H1 (cell line): ENCODE measurements around the gene ISLR2. TPM values are rescaled to one million over a fixed set of nuclear protein-coding genes. Genes with fewer than 3 reads are reported as not detected.
A peak's percentile ranks its signal among the peaks of the same experiment; 100 is the strongest.

ENCODE experiments used
- CTCF ChIA-PET: fragments of 300-600 bp; sonication (Branson Sonifier 250); formaldehyde crosslinking; loops from one replicate; lab custom pipeline; 2021; ENCODE audit not compliant: partially characterized antibody; lab: Charles Lee
- POLR2A ChIA-PET: fragments of 300-600 bp; sonication (Branson Sonifier 250); formaldehyde crosslinking; loops from one replicate; lab custom pipeline; 2021; ENCODE audit warnings: inconsistent platforms; ENCODE audit not compliant: partially characterized antibody; lab: Charles Lee
- DNase-seq, 2 experiments: peaks; one replicate each; pipeline versions ENCODE4 v3.0.0 to v3.0.0-alpha.2; 2010 to 2022; ENCODE audit warnings: low spot score in 2 of 2, low read depth in 1 of 2, mixed read lengths in 1 of 2
- FAIRE-seq: peaks from 2 replicates; lab custom pipeline; 2011; peaks lifted over from hg19 to GRCh38; lab: Jason Lieb, UNC
- H2AFZ ChIP-seq: 2 replicates; pipeline ENCODE4 v1.8.1; 2012; ENCODE audit warnings: low read length, inconsistent platforms
- H2AK5ac ChIP-seq: 2 replicates; pipeline ENCODE4 v1.6.1; 2013; ENCODE audit warnings: low read depth, low read length
- H2BK120ac ChIP-seq: replicated peaks from 2 replicates; pipeline ENCODE3; 2013; ENCODE audit warnings: low read depth, low read length, inconsistent platforms
- H2BK12ac ChIP-seq: 2 replicates; pipeline ENCODE4 v1.6.1; 2013; ENCODE audit warnings: low read depth, low read length
- H2BK15ac ChIP-seq: 2 replicates; pipeline ENCODE4 v1.6.1; 2013; ENCODE audit warnings: low read length
- H2BK20ac ChIP-seq: 2 replicates; pipeline ENCODE4 v1.6.1; 2013; ENCODE audit warnings: low read length
- H2BK5ac ChIP-seq: 2 replicates; pipeline ENCODE4 v1.6.1; 2013; ENCODE audit warnings: low read depth, low read length
- H3K14ac ChIP-seq: 2 replicates; pipeline ENCODE4 v1.6.1; 2013; ENCODE audit warnings: inconsistent platforms; ENCODE audit not compliant: insufficient read length
- H3K18ac ChIP-seq: 2 replicates; pipeline ENCODE4 v1.6.1; 2013; ENCODE audit warnings: low read length; ENCODE audit errors: extremely low read depth
- H3K23ac ChIP-seq: 2 replicates; pipeline ENCODE4 v1.6.1; 2013; ENCODE audit warnings: inconsistent platforms; ENCODE audit not compliant: insufficient read length
- H3K23me2 ChIP-seq: 2 replicates; pipeline ENCODE4 v1.6.1; 2013; ENCODE audit warnings: low read depth, low read length
- H3K27ac ChIP-seq: 2 replicates; pipeline ENCODE4 v1.6.1; 2011; ENCODE audit warnings: low read depth, low read length, inconsistent platforms
- H3K27me3 ChIP-seq, 4 experiments: replicated peaks in 1 of 4; 1 replicate in 1 of 4; 2 replicates in 3 of 4; pipeline versions ENCODE4 v1.6.1 to v1.8.1; 2011 to 2013; ENCODE audit warnings: low read length in 3 of 4, mild to moderate bottlenecking in 3 of 4, inconsistent platforms in 2 of 4, mixed read lengths in 2 of 4, moderate library complexity in 1 of 4; ENCODE audit not compliant: control insufficient read depth in 3 of 4, insufficient read depth in 3 of 4; ENCODE audit errors: extremely low read depth in 1 of 4
- H3K36me3 ChIP-seq, 4 experiments: 2 replicates each; pipeline versions ENCODE4 v1.6.1 to v1.8.1; 2011 to 2013; ENCODE audit warnings: mild to moderate bottlenecking in 4 of 4, low read length in 3 of 4, moderate library complexity in 2 of 4, control low read depth in 1 of 4, inconsistent platforms in 1 of 4; ENCODE audit not compliant: insufficient read depth in 4 of 4, control insufficient read depth in 2 of 4
- H3K4ac ChIP-seq: replicated peaks from 2 replicates; pipeline ENCODE3; 2013; ENCODE audit warnings: low read length, low read depth, mixed read lengths, inconsistent platforms; ENCODE audit not compliant: insufficient read length
- H3K4me1 ChIP-seq, 4 experiments: replicated peaks in 1 of 4; 1 replicate in 1 of 4; 2 replicates in 3 of 4; pipeline versions ENCODE4 v1.6.1 to v1.8.1; 2011 to 2013; ENCODE audit warnings: low read length in 3 of 4, inconsistent platforms in 2 of 4, mixed read lengths in 1 of 4; ENCODE audit not compliant: insufficient read depth in 4 of 4, control insufficient read depth in 3 of 4
- H3K4me2 ChIP-seq, 2 experiments: 2 replicates each; pipeline versions ENCODE4 v1.6.1 to v1.8.1; 2011 to 2013; ENCODE audit warnings: low read depth in 2 of 2, low read length in 2 of 2, control low read depth in 1 of 2, inconsistent platforms in 1 of 2, mild to moderate bottlenecking in 1 of 2; ENCODE audit not compliant: insufficient read depth in 1 of 2
- H3K4me3 ChIP-seq, 4 experiments: fragments of 200-600, 300-600 bp in 1 of 4; sonication (generic), shearing (Covaris generic), sonication (Bioruptor Twin) in 1 of 4; 2 replicates each; pipeline versions ENCODE4 v1.5.1 to v1.8.1; 2011 to 2016; ENCODE audit warnings: low read length in 4 of 4, low read depth in 3 of 4, control low read depth in 2 of 4, inconsistent platforms in 2 of 4, mild to moderate bottlenecking in 2 of 4, mixed read lengths in 1 of 4, moderate library complexity in 1 of 4; ENCODE audit not compliant: insufficient read depth in 2 of 4; ENCODE audit errors: extremely low read depth in 1 of 4
- H3K56ac ChIP-seq: replicated peaks from 2 replicates; pipeline ENCODE3; 2013; ENCODE audit warnings: low read depth, mild to moderate bottlenecking, mixed read lengths, low read length, inconsistent platforms; ENCODE audit not compliant: insufficient read length
- H3K79me1 ChIP-seq: 2 replicates; pipeline ENCODE4 v1.6.1; 2013; ENCODE audit warnings: low read depth, low read length, control low read depth
- H3K79me2 ChIP-seq, 2 experiments: 2 replicates each; pipeline versions ENCODE4 v1.6.1 to v1.8.1; 2012 to 2013; ENCODE audit warnings: low read length in 2 of 2, mild to moderate bottlenecking in 2 of 2, inconsistent platforms in 1 of 2; ENCODE audit not compliant: insufficient read depth in 2 of 2, control insufficient read depth in 1 of 2
- H3K9ac ChIP-seq, 4 experiments: replicated peaks in 1 of 4; 1 replicate in 1 of 4; 2 replicates in 3 of 4; pipeline versions ENCODE4 v1.6.1 to v1.8.1; 2011 to 2013; ENCODE audit warnings: low read depth in 3 of 4, low read length in 3 of 4, control low read depth in 2 of 4, mild to moderate bottlenecking in 2 of 4, moderate library complexity in 2 of 4, inconsistent platforms in 1 of 4; ENCODE audit errors: extremely low read depth in 1 of 4
- H3K9me3 ChIP-seq, 2 experiments: 2 replicates each; pipeline versions ENCODE4 v1.6.1 to v1.8.1; 2012 to 2013; ENCODE audit warnings: mild to moderate bottlenecking in 2 of 2, moderate library complexity in 2 of 2, control low read depth in 1 of 2, inconsistent platforms in 1 of 2, low read depth in 1 of 2, low read length in 1 of 2, mixed read lengths in 1 of 2; ENCODE audit not compliant: insufficient read depth in 2 of 2
- H4K20me1 ChIP-seq, 2 experiments: replicated peaks in 1 of 2; 2 replicates each; pipeline versions ENCODE3 to v1.8.1; 2011 to 2013; ENCODE audit warnings: inconsistent platforms in 2 of 2, low read length in 2 of 2, mild to moderate bottlenecking in 1 of 2; ENCODE audit not compliant: insufficient read depth in 2 of 2, control insufficient read depth in 1 of 2
- H4K5ac ChIP-seq: 2 replicates; pipeline ENCODE4 v1.6.1; 2013; ENCODE audit warnings: low read length, low read depth, mixed read lengths, inconsistent platforms; ENCODE audit not compliant: insufficient read length
- H4K8ac ChIP-seq: 2 replicates; pipeline ENCODE4 v1.8.0; 2013; ENCODE audit warnings: mild to moderate bottlenecking, moderate library complexity, low read length, inconsistent platforms; ENCODE audit not compliant: insufficient read depth; ENCODE audit errors: extremely low read depth
- H4K91ac ChIP-seq: replicated peaks from 2 replicates; pipeline ENCODE3; 2013; ENCODE audit warnings: low read length, mixed read lengths, inconsistent platforms; ENCODE audit not compliant: insufficient read length
- ASH2L ChIP-seq: fragments of 200-600, 300-600 bp; sonication (generic); IDR thresholded peaks from one replicate; pipeline ENCODE4 v1.7.1; 2017; ENCODE audit warnings: low read length
- EP300 ChIP-seq, 2 experiments: IDR thresholded peaks; 1 replicate in 1 of 2; 2 replicates in 1 of 2; pipeline ENCODE4 v1.6.1; 2011 to 2012; ENCODE audit warnings: low read depth in 2 of 2, low read length in 2 of 2, mild to moderate bottlenecking in 2 of 2, borderline replicate concordance in 1 of 2, inconsistent platforms in 1 of 2, moderate library complexity in 1 of 2
- WGBS, 2 experiments: shearing (Covaris generic) in 1 of 2; methylation state at CpG; one replicate each; pipeline versions ENCODE4 v1.1.6 to v1.1.7; 2013 to 2015; ENCODE audit warnings: low lambda C conversion rate in 2 of 2, mixed read lengths in 2 of 2, inconsistent platforms in 1 of 2, low coverage in 1 of 2, missing lambda C conversion rate in 1 of 2; ENCODE audit not compliant: insufficient replicate concordance in 2 of 2, insufficient coverage in 1 of 2, insufficient read length in 1 of 2; ENCODE audit errors: extremely low coverage in 1 of 2, missing lambda C conversion rate in 1 of 2; 5-methylcytosine and 5-hydroxymethylcytosine counted together
- polyA plus RNA-seq, 7 experiments: library from polyadenylated mRNA; depleted of rRNA in 3 of 7; stranded (reverse) in 5 of 7; unstranded in 2 of 7; fragments of >200 nt in 5 of 7; fragments of 200-250 nt in 2 of 7; gene quantifications; 1 replicate in 5 of 7; 2 replicates in 1 of 7; 4 replicates in 1 of 7; pipeline versions ENCODE4 v1.2.1 to v1.2.3, GENCODE V29; 2011 to 2013; ENCODE audit warnings: missing spikeins in 2 of 7, mixed read lengths in 2 of 7
- total RNA-seq: library from RNA; stranded (reverse); fragmentation: NEBNext Ultra II Directional; extraction: Animal tissue kit (Norgen Biotek cat#: 25700); gene quantifications from 2 replicates; pipeline ENCODE4 v1.2.1, GENCODE V29; 2021

The ISLR2 gene
- total and polyA plus RNA-seq, 2 of the 8 experiments (the other 6 are each of a cell fraction or from before 2014, with no cell fraction given) = 0.47 to 0.58 TPM

- Histone ChIP-seq H2AFZ (no peak overlapping the region), H3K23ac (no peak overlapping the region), H3K4me3 (no peak overlapping the region), H2AK5ac (no peak overlapping the region; the same call in 1 of the 2 replicates), H3K9ac (no peak overlapping the region), H3K14ac (no peak overlapping the region), H2BK15ac (peak overlapping the region; percentile 40; the same call in 1 of the 2 replicates), H3K23me2 (no peaks in the 10 kb centered on the region), H3K18ac (no peak overlapping the region; the same call in 1 of the 2 replicates), H3K56ac (no peak overlapping the region), H3K79me2 (no peaks in the 10 kb centered on the region), H4K91ac (no peak overlapping the region), H2BK5ac (peak overlapping the region; percentile 60; the same call in 1 of the 2 replicates), H4K5ac (no peak overlapping the region), H2BK20ac (no peak overlapping the region), H3K4me1 (peaks cover 0 to 6% (median 1%) of the 10 kb centered on the region in 4 experiments; a peak in 3 of 7 replicates), H4K20me1 (peaks cover 2% of the 10 kb centered on the region in 2 experiments), H3K4me2 (no peak overlapping the region), H4K8ac (no peak overlapping the region; the same call in 1 of the 2 replicates), H3K79me1 (no peaks in the 10 kb centered on the region; the same call in 1 of the 2 replicates), H3K27ac (no peak overlapping the region), H2BK120ac (no peak overlapping the region), H3K9me3 (no peaks in the 10 kb centered on the region), H3K4ac (no peak overlapping the region), H3K27me3 (no peaks in the 10 kb centered on the region; a peak in 1 of 7 replicates), H2BK12ac (no peak overlapping the region), H3K36me3 (no peaks in the 10 kb centered on the region)
- CTCF ChIA-PET = interaction anchor here (0.7 to 2.9 kb wide), 9 partner anchors 9 to 163 kb away, joined by 3 to 12 read pairs (median 4); no protein-coding TSS in a partner anchor
- DNase-seq (no peak), FAIRE-seq (no peak)
- POLR2A ChIA-PET = interaction anchor here (0.9 to 2.7 kb wide), 8 partner anchors 8 to 19 kb away, joined by 3 to 6 read pairs (median 4); partner anchors contain the start of gene ISLR
- WGBS, 2 experiments = 85% methylated on average over 20 of the region's 21 CpGs; no CpG with 5 or more reads in 1 of the 2 experiments
- TF ChIP-seq ASH2L (no peak), EP300 (IDR thresholded peaks at IDR 0.05; ENCODE audit: borderline replicate concordance in 1 of 2, low read depth in 2 of 2, low read length in 2 of 2) (no peak)
These were observed 50.7 kb downstream of the ISLR2 start for GRCh38 chr15:74180881-74181602.
